PC-3 (cell line): ENCODE data around the gene PLEKHB2. TPM values are rescaled to one million over a fixed set of nuclear protein-coding genes. Genes with fewer than 3 reads are reported as not detected.
A peak's percentile ranks its signal among the peaks of the same experiment; 100 is the strongest.

Experiments
- ATAC-seq: fragments of 200-7000 bp; cut with Tn5 transposase; 2 replicates; pipeline ENCODE4 v1.9.1; 2020; ENCODE audit warnings: mild to moderate bottlenecking, moderate library complexity
- Bru-seq: library from RNA; stranded (reverse); fragments of 400-500 nt; gene quantifications from one replicate; lab custom pipeline; 2021; lab: Mats Ljungman, UMichigan
- BruChase-seq, 2 experiments: library from RNA; stranded (reverse); fragments of 400-500 nt; gene quantifications; one replicate each; lab custom pipeline; 2021; lab: Mats Ljungman, UMichigan
- BruUV-seq: library from RNA; stranded (reverse); fragments of 400-500 nt; replicated peaks from 2 replicates; lab custom pipeline; 2021; lab: Mats Ljungman, UMichigan
- CTCF ChIA-PET: fragments of 300-600 bp; sonication (Branson Sonifier 250); formaldehyde crosslinking; loops from one replicate; lab custom pipeline; 2022; ENCODE audit warnings: antibody characterized with exemption; lab: Charles Lee
- POLR2A ChIA-PET: fragments of 300-600 bp; sonication (Branson Sonifier 250); formaldehyde crosslinking; loops from one replicate; lab custom pipeline; 2022; ENCODE audit warnings: antibody characterized with exemption; ENCODE audit not compliant: unreplicated experiment; lab: Charles Lee
- DNase-seq: peaks from one replicate; pipeline ENCODE4 v3.0.0-alpha.2; 2015
- H2AFZ ChIP-seq: fragments of 300-600 bp; sonication (generic); 2 replicates; pipeline ENCODE4 v1.6.0; 2016; ENCODE audit warnings: antibody characterized with exemption, low read length
- H3F3A ChIP-seq: fragments of 300-600 bp; sonication (generic); one replicate; pipeline ENCODE4 v1.6.0; 2017; ENCODE audit warnings: antibody characterized with exemption, low read length, control low read depth, mild to moderate bottlenecking; ENCODE audit not compliant: unreplicated experiment
- H3K27ac ChIP-seq: fragments of 300-600 bp; sonication (generic); 2 replicates; pipeline ENCODE4 v1.5.1; 2016; ENCODE audit warnings: mild to moderate bottlenecking, low read length
- H3K27me3 ChIP-seq: fragments of 300-600 bp; sonication (generic); 2 replicates; pipeline ENCODE4 v1.6.1; 2016; ENCODE audit warnings: low read length, mixed read lengths
- H3K36me3 ChIP-seq: fragments of 300-600 bp; sonication (generic); 2 replicates; pipeline ENCODE4 v1.6.1; 2016; ENCODE audit warnings: low read depth, mixed run types, low read length, mixed read lengths
- H3K4me1 ChIP-seq: fragments of 300-600 bp; sonication (generic); 2 replicates; pipeline ENCODE4 v1.5.1; 2016; ENCODE audit warnings: low read length; ENCODE audit not compliant: insufficient read depth
- H3K4me2 ChIP-seq: fragments of 300-600 bp; sonication (generic); 2 replicates; pipeline ENCODE4 v1.6.0; 2016; ENCODE audit warnings: low read length
- H3K4me3 ChIP-seq: fragments of 300-600 bp; sonication (generic); 2 replicates; pipeline ENCODE4 v1.5.1; 2016; ENCODE audit warnings: mild to moderate bottlenecking, low read length, mixed read lengths
- H3K79me2 ChIP-seq: fragments of 300-600 bp; sonication (generic); 2 replicates; pipeline ENCODE4 v1.6.1; 2017; ENCODE audit warnings: low read length, mixed read lengths
- H3K9ac ChIP-seq: fragments of 300-600 bp; sonication (generic); 2 replicates; pipeline ENCODE4 v1.6.0; 2016; ENCODE audit warnings: mild to moderate bottlenecking, low read length
- H3K9me2 ChIP-seq: fragments of 300-600 bp; sonication (generic); replicated peaks from 2 replicates; pipeline ENCODE4 v1.6.1; 2016; ENCODE audit warnings: mixed run types, low read length, mixed read lengths
- H3K9me3 ChIP-seq: fragments of 300-600 bp; sonication (generic); 2 replicates; pipeline ENCODE4 v1.6.1; 2016; ENCODE audit warnings: low read length, mixed read lengths
- H4K20me1 ChIP-seq: fragments of 300-600 bp; sonication (generic); 2 replicates; pipeline ENCODE4 v1.6.1; 2016; ENCODE audit warnings: low read length, mixed read lengths
- EZH2 ChIP-seq: fragments of 300-600 bp; sonication (generic); IDR thresholded peaks from one replicate; pipeline ENCODE4 v1.6.1; 2017; ENCODE audit warnings: antibody characterized with exemption, mild to moderate bottlenecking, low read length; ENCODE audit not compliant: unreplicated experiment
- EZH2phosphoT487 ChIP-seq: fragments of 300-600 bp; sonication (generic); IDR thresholded peaks from 2 replicates; pipeline ENCODE4 v1.6.1; 2018; ENCODE audit warnings: mild to moderate bottlenecking, antibody characterized with exemption, low read length, borderline replicate concordance
- intact Hi-C: fragments of 100-400 bp; cut with micrococcal nuclease; formaldehyde crosslinking; loops from 2 replicates; pipeline ENCODE4 v1.9.0; 2023
- long read RNA-seq: library from polyadenylated mRNA; unstranded; transcript quantifications from one replicate; pipeline ENCODE4 v2.0.0, GENCODE V29; 2021; ENCODE audit not compliant: unreplicated experiment
- total RNA-seq: library from RNA; depleted of rRNA; stranded (reverse); fragments of >200 nt; gene quantifications from 2 replicates; pipeline ENCODE4 v1.2.3, GENCODE V29; 2014; rRNA removed
- TF ChIP-seq, protein P1 (sequence below): fragments of 300-600 bp; sonication (generic); conservative IDR thresholded peaks from 2 replicates; pipeline ENCODE4 v1.5.1; 2017; ENCODE audit warnings: antibody characterized with exemption, low read depth, mild to moderate bottlenecking, low read length

The PLEKHB2 gene
- total RNA-seq (64.5 and 73.9 TPM in 2 replicates), Bru-seq, nascent RNA (percentile 63 among the genes with signal in this experiment), BruChase-seq, experiment 1, labeled RNA remaining after a 6-hour chase (percentile 85 among the genes with signal in this experiment), BruChase-seq, experiment 2, labeled RNA remaining after a 2-hour chase (percentile 70 among the genes with signal in this experiment)
- long read RNA-seq, full-length matches to known transcripts, result 56 of 253 reads
- long read RNA-seq, partial matches to known transcripts, result 6 of 253 reads
- long read RNA-seq, other reads (novel, unspliced or antisense), result 191 of 253 reads

DNA sequence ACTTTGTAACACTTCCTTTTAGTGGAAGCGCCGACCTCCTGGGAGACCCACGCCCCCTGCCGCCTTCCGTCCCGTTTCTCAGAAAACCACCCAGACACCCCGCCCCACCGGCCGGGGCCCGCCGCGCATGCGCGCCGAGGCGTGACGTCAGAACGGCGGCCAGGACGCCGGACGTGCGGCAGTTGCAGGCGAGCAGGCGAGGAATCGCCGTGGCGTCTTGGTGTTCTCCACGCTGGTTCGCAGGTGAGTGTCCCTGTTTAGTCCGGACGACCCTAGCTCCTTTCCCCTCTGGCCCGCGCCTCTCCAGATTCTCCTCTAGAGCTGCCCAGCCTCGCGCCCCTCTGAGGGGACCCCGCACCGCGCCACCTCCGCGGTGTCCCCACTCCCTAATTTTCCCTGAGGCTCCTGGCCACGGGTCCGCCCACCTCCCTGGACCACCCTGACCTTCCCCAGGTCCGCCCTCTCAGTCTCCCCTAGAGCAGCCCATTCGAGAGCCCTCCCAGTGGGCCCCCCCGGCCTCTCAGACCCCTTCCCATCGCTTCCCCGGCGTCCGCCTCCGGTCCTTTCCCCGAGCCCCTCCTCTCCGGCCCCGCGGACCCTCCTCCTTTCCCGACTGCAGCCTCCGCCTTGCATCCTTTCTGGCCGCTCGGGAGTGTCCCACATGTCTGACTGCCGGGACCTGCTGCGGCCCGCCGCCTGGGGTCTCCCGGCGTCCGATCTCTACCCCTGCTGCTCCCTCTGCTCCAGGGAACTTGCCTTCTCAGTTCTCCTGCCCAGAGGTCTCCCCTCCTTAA, at the start of gene PLEKHB2:
Gene PLEKHB2 (plus strand): TSS at position 181 of the 794 bp plus-strand sequence. CDS start 15,606 bp downstream, outside the sequence.
- Histone ChIP-seq H3K79me2 (peaks cover 53% of the 10 kb centered on the region), H4K20me1 (peaks cover 27% of the 10 kb centered on the region), H3K27me3 (no peaks in the 10 kb centered on the region), H3K4me2 (peak within 1 kb of the TSS; percentile 88), H3K36me3 (peaks cover 4% of the 10 kb centered on the region; the same call in 1 of the 2 replicates), H3K4me1 (peaks cover 20% of the 10 kb centered on the region), H3F3A (no peaks in the 10 kb centered on the region), H3K9ac (peak within 1 kb of the TSS; percentile 96), H3K9me2 (no peaks in the 10 kb centered on the region), H3K27ac (peak within 1 kb of the TSS; percentile 75), H3K4me3 (peak within 1 kb of the TSS; percentile 99), H3K9me3 (no peaks in the 10 kb centered on the region), H2AFZ (peak within 1 kb of the TSS; percentile 93)
- peak; percentile 71 for ATAC-seq
- ChIA-PET POLR2A (interaction anchor here (0.7 kb wide), 1 partner anchor 332 kb away, joined by 4 read pairs; no protein-coding TSS in a partner anchor), CTCF (no interaction called here)
- no TSS peak for BruUV-seq
- TF ChIP-seq, protein P1, sequence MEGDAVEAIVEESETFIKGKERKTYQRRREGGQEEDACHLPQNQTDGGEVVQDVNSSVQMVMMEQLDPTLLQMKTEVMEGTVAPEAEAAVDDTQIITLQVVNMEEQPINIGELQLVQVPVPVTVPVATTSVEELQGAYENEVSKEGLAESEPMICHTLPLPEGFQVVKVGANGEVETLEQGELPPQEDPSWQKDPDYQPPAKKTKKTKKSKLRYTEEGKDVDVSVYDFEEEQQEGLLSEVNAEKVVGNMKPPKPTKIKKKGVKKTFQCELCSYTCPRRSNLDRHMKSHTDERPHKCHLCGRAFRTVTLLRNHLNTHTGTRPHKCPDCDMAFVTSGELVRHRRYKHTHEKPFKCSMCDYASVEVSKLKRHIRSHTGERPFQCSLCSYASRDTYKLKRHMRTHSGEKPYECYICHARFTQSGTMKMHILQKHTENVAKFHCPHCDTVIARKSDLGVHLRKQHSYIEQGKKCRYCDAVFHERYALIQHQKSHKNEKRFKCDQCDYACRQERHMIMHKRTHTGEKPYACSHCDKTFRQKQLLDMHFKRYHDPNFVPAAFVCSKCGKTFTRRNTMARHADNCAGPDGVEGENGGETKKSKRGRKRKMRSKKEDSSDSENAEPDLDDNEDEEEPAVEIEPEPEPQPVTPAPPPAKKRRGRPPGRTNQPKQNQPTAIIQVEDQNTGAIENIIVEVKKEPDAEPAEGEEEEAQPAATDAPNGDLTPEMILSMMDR, result no peak
- no peak for TF ChIP-seq EZH2
- no peak for TF ChIP-seq EZH2phosphoT487
- peak; percentile 91 for DNase-seq
- intact Hi-C loops, result loop anchor here (5.0 kb wide), 1 partner anchor 387 kb away; the partner anchor contains the start of gene MZT2A

DNA sequence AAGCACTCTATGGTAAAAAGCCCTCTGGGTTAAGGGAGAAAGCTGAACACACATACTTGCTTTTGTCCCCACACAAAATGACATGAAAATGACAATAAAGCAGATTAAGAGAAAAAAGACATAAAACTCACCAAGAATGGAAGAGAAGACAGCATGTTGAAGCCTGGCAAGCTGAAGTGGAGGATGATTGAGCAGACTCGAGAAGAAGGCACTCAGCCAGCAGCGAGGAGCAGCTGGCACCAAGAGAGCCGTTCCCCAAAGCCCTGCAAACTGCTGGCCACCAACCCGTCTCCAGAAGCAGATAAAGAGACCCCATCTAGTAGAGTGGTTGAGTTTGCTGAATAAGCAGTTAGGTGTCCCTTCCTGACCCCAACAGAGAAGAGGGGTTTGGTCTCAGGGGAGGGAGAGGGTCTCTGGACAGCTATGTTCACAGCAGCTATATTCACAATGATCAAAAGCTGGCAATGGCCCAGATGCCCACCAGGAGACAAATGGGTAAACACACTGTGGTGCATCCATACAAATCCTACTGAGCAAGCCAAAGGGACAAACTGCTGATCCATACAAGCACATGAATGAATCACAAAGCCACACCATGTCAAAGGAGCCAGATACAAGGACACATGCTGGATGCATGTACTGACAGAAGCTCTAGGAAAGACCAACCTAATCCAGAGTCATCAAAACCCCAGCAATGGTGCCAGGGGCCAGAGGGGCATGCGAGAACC, 48.8 kb upstream of the PLEKHB2 start:
- ChIA-PET POLR2A (no interaction called here), CTCF (no interaction called here)
- Histone ChIP-seq H3K27ac (no peak overlapping the region), H3F3A (no peaks in the 10 kb centered on the region), H3K9ac (no peak overlapping the region), H3K79me2 (peaks cover 61% of the 10 kb centered on the region), H3K9me2 (no peaks in the 10 kb centered on the region), H3K4me3 (no peak overlapping the region), H2AFZ (no peak overlapping the region), H3K4me1 (no peaks in the 10 kb centered on the region), H3K9me3 (no peaks in the 10 kb centered on the region), H3K27me3 (no peaks in the 10 kb centered on the region), H3K36me3 (peaks cover 51% of the 10 kb centered on the region), H3K4me2 (no peak overlapping the region), H4K20me1 (peaks cover 19% of the 10 kb centered on the region)
- DNase-seq, result no peak
- ATAC-seq, result no peak
- BruUV-seq, result no TSS peak
- TF ChIP-seq EZH2 (no peak), EZH2phosphoT487 (no peak)
- TF ChIP-seq, protein P1, result no peak
- intact Hi-C loops, result loop anchor here (10.0 kb wide), 1 partner anchor 262 kb away; no protein-coding TSS in a partner anchor
